ENCODE results near the gene PEX26. TPM values are rescaled to one million over a fixed set of nuclear protein-coding genes. Genes with fewer than 3 reads are reported as not detected.

The PEX26 gene
- total RNA-seq, 1 donor from 2014 or later = 43.5 TPM

GRCh38 chr22:18042685-18043084 lies 35.1 kb upstream of the PEX26 start:
- H3K27ac Mint-ChIP-seq (ENCODE audit: unreplicated experiment) = peak overlapping the region; percentile 59
- no peaks in the 10 kb centered on the region for H3K36me3 Mint-ChIP-seq (ENCODE audit: unreplicated experiment)
- H3K9me3 Mint-ChIP-seq (ENCODE audit: unreplicated experiment) = no peaks in the 10 kb centered on the region
- no peaks in the 10 kb centered on the region for H3K27me3 Mint-ChIP-seq (ENCODE audit: unreplicated experiment)
- H3K4me1 Mint-ChIP-seq (ENCODE audit: unreplicated experiment) = peaks cover 20% of the 10 kb centered on the region
- DNase-seq (ENCODE audit: extremely low spot score, unreplicated experiment) = no peak
- no peak for TF ChIP-seq CTCF (IDR thresholded peaks at IDR 0.05)
- no peak overlapping the region for H3K4me3 Mint-ChIP-seq (ENCODE audit: unreplicated experiment)

GRCh38 chr22:18044548-18045271 lies 33.1 kb upstream of the PEX26 start:
- no peak for DNase-seq (ENCODE audit: extremely low spot score, unreplicated experiment)
- H3K4me1 Mint-ChIP-seq (ENCODE audit: unreplicated experiment) = peaks cover 20% of the 10 kb centered on the region
- H3K4me3 Mint-ChIP-seq (ENCODE audit: unreplicated experiment) = no peak overlapping the region
- H3K9me3 Mint-ChIP-seq (ENCODE audit: unreplicated experiment) = no peaks in the 10 kb centered on the region
- no peak for TF ChIP-seq CTCF (IDR thresholded peaks at IDR 0.05)
- no peaks in the 10 kb centered on the region for H3K36me3 Mint-ChIP-seq (ENCODE audit: unreplicated experiment)
- H3K27ac Mint-ChIP-seq (ENCODE audit: unreplicated experiment) = no peak overlapping the region
- no peaks in the 10 kb centered on the region for H3K27me3 Mint-ChIP-seq (ENCODE audit: unreplicated experiment)

GRCh38 chr22:18045794-18046193 lies 32.0 kb upstream of the PEX26 start:
- Mint-ChIP-seq H3K4me3 (ENCODE audit: unreplicated experiment) (no peak overlapping the region), H3K27ac (ENCODE audit: unreplicated experiment) (no peak overlapping the region), H3K36me3 (ENCODE audit: unreplicated experiment) (no peaks in the 10 kb centered on the region), H3K4me1 (ENCODE audit: unreplicated experiment) (peaks cover 20% of the 10 kb centered on the region), H3K9me3 (ENCODE audit: unreplicated experiment) (no peaks in the 10 kb centered on the region), H3K27me3 (ENCODE audit: unreplicated experiment) (no peaks in the 10 kb centered on the region)
- DNase-seq (ENCODE audit: extremely low spot score, unreplicated experiment) = no peak
- TF ChIP-seq CTCF (IDR thresholded peaks at IDR 0.05) = no peak

GRCh38 chr22:18048041-18048440 lies 29.7 kb upstream of the PEX26 start:
- Mint-ChIP-seq H3K36me3 (ENCODE audit: unreplicated experiment) (no peaks in the 10 kb centered on the region), H3K4me3 (ENCODE audit: unreplicated experiment) (no peak overlapping the region), H3K9me3 (ENCODE audit: unreplicated experiment) (no peaks in the 10 kb centered on the region), H3K27me3 (ENCODE audit: unreplicated experiment) (no peaks in the 10 kb centered on the region), H3K4me1 (ENCODE audit: unreplicated experiment) (peaks cover 14% of the 10 kb centered on the region), H3K27ac (ENCODE audit: unreplicated experiment) (no peak overlapping the region)
- no peak for DNase-seq (ENCODE audit: extremely low spot score, unreplicated experiment)
- TF ChIP-seq CTCF (IDR thresholded peaks at IDR 0.05) = no peak

GRCh38 chr22:18048441-18048898 lies 29.3 kb upstream of the PEX26 start:
- no peak for TF ChIP-seq CTCF (IDR thresholded peaks at IDR 0.05)
- Mint-ChIP-seq H3K36me3 (ENCODE audit: unreplicated experiment) (no peaks in the 10 kb centered on the region), H3K9me3 (ENCODE audit: unreplicated experiment) (no peaks in the 10 kb centered on the region), H3K4me3 (ENCODE audit: unreplicated experiment) (no peak overlapping the region), H3K27ac (ENCODE audit: unreplicated experiment) (no peak overlapping the region), H3K27me3 (ENCODE audit: unreplicated experiment) (no peaks in the 10 kb centered on the region), H3K4me1 (ENCODE audit: unreplicated experiment) (peaks cover 14% of the 10 kb centered on the region)
- DNase-seq (ENCODE audit: extremely low spot score, unreplicated experiment) = no peak

All from osteocyte (in vitro differentiated cells).